Endothelial cell of umbilical vein (primary cell): Measurements from ENCODE around the gene CASP9. TPM values are rescaled to one million over a fixed set of nuclear protein-coding genes. Genes with fewer than 3 reads are reported as not detected.

ENCODE experiments used
- BruUV-seq: library from RNA; stranded (reverse); fragments of 400-500 nt; replicated peaks from 2 replicates; lab custom pipeline; 2021; lab: Mats Ljungman, UMichigan
- CTCF ChIA-PET: fragments of 300-600, 350-600 bp; sonication (Branson Sonifier 250); formaldehyde crosslinking; loops from one replicate; lab custom pipeline; 2021; ENCODE audit warnings: antibody characterized with exemption, inconsistent platforms; lab: Charles Lee
- POLR2A ChIA-PET: fragments of 300-600, 350-600 bp; sonication (Branson Sonifier 250); formaldehyde crosslinking; loops from one replicate; lab custom pipeline; 2021; ENCODE audit warnings: antibody characterized with exemption, inconsistent platforms; lab: Charles Lee
- DNase-seq: peaks from one replicate; pipeline ENCODE4 v3.0.0-alpha.2; 2011; ENCODE audit warnings: low read depth, low spot score
- FAIRE-seq: peaks from 2 replicates; lab custom pipeline; 2011; peaks lifted over from hg19 to GRCh38; lab: Jason Lieb, UNC
- H2AFZ ChIP-seq: 2 replicates; pipeline ENCODE4 v1.6.0; 2012; ENCODE audit warnings: low read depth, low read length, control low read depth, inconsistent platforms
- H3K27ac ChIP-seq: 2 replicates; pipeline ENCODE4 v1.5.1; 2011; ENCODE audit warnings: low read depth, mild to moderate bottlenecking, control low read depth, low read length, moderate library complexity; ENCODE audit not compliant: insufficient read depth
- H3K27me3 ChIP-seq, 2 experiments: 2 replicates each; pipeline versions ENCODE4 v1.6.0 to v1.6.1; 2011; ENCODE audit warnings: low read length in 2 of 2, mixed read lengths in 1 of 2; ENCODE audit not compliant: control insufficient read depth in 2 of 2, insufficient read depth in 2 of 2
- H3K36me3 ChIP-seq, 2 experiments: 2 replicates in 1 of 2; 3 replicates in 1 of 2; pipeline ENCODE4 v1.5.1; 2011; ENCODE audit warnings: low read length in 2 of 2, mild to moderate bottlenecking in 1 of 2, moderate library complexity in 1 of 2; ENCODE audit not compliant: control insufficient read depth in 2 of 2, insufficient read depth in 2 of 2; ENCODE audit errors: extremely low read depth in 1 of 2
- H3K4me1 ChIP-seq: 3 replicates; pipeline ENCODE4 v1.5.1; 2011; ENCODE audit warnings: mild to moderate bottlenecking, low read length; ENCODE audit not compliant: control insufficient read depth, insufficient read depth; ENCODE audit errors: extremely low read depth
- H3K4me2 ChIP-seq: 2 replicates; pipeline ENCODE4 v1.6.1; 2011; ENCODE audit warnings: low read length, control low read depth, mixed read lengths; ENCODE audit not compliant: insufficient read depth
- H3K4me3 ChIP-seq, 3 experiments: fragments of 200-600 bp in 1 of 3; sonication (generic), shearing (Covaris generic) in 1 of 3; replicated peaks in 1 of 3; 2 replicates each; pipeline ENCODE4 v1.5.1; 2011 to 2016; ENCODE audit warnings: control low read depth in 3 of 3, low read length in 3 of 3, mild to moderate bottlenecking in 2 of 3, inconsistent platforms in 1 of 3, low read depth in 1 of 3, moderate library complexity in 1 of 3; ENCODE audit not compliant: insufficient read depth in 1 of 3
- H3K79me2 ChIP-seq: 2 replicates; pipeline ENCODE4 v1.6.0; 2012; ENCODE audit warnings: low read length, inconsistent platforms; ENCODE audit not compliant: control insufficient read depth, insufficient read depth
- H3K9ac ChIP-seq: replicated peaks from 2 replicates; pipeline ENCODE3; 2011; ENCODE audit warnings: low read length, control low read depth; ENCODE audit not compliant: insufficient read depth; ENCODE audit errors: extremely low read depth
- H3K9me1 ChIP-seq: replicated peaks from 3 replicates; pipeline ENCODE4 v1.6.0; 2011; ENCODE audit warnings: mild to moderate bottlenecking, low read length; ENCODE audit not compliant: control insufficient read depth, insufficient read depth; ENCODE audit errors: extremely low read depth
- H3K9me3 ChIP-seq: replicated peaks from 2 replicates; pipeline ENCODE4 v1.5.1; 2012; ENCODE audit warnings: low read length, inconsistent platforms; ENCODE audit not compliant: control insufficient read depth, insufficient read depth
- H4K20me1 ChIP-seq: replicated peaks from 2 replicates; pipeline ENCODE3; 2011; ENCODE audit warnings: mild to moderate bottlenecking, low read length; ENCODE audit not compliant: control insufficient read depth, insufficient read depth; ENCODE audit errors: extremely low read depth
- EZH2 ChIP-seq: IDR thresholded peaks from 2 replicates; pipeline ENCODE4 v1.6.1; 2012; ENCODE audit warnings: borderline replicate concordance, low read depth, mild to moderate bottlenecking, moderate library complexity, low read length, inconsistent platforms; ENCODE audit not compliant: severe bottlenecking
- FOS ChIP-seq: IDR thresholded peaks from 2 replicates; pipeline ENCODE4 v1.6.1; 2011; ENCODE audit warnings: mild to moderate bottlenecking, low read length, moderate library complexity, borderline replicate concordance; ENCODE audit not compliant: insufficient read depth
- GATA2 ChIP-seq: IDR thresholded peaks from 2 replicates; pipeline ENCODE4 v1.7.0; 2011; ENCODE audit warnings: low read depth, mild to moderate bottlenecking, moderate library complexity, mixed read lengths, low read length; ENCODE audit not compliant: insufficient read length, insufficient read depth
- JUN ChIP-seq: IDR thresholded peaks from 2 replicates; pipeline ENCODE4 v1.6.1; 2011; ENCODE audit warnings: borderline replicate concordance, low read depth; ENCODE audit not compliant: insufficient read length, insufficient read depth
- MYC ChIP-seq: IDR thresholded peaks from one replicate; pipeline ENCODE4 v1.6.1; 2011; ENCODE audit warnings: mild to moderate bottlenecking, low read depth, low read length
- POLR2A ChIP-seq: IDR thresholded peaks from 2 replicates; pipeline ENCODE4 v1.6.1; 2012; ENCODE audit warnings: low read depth, mild to moderate bottlenecking, control low read depth, low read length
- POLR2AphosphoS5 ChIP-seq: IDR thresholded peaks from 2 replicates; pipeline ENCODE4 v1.6.1; 2012; ENCODE audit warnings: low read depth, mild to moderate bottlenecking, control low read depth, low read length, moderate library complexity; ENCODE audit not compliant: insufficient read depth
- dilution Hi-C: fragments of 300-500 bp; cut with MboI; formaldehyde crosslinking; loops from one replicate; pipeline ENCODE4 v1.15.0; 2019; ENCODE audit warnings: low sequenced_read_pairs; ENCODE audit not compliant: extremely low pct_ligation_motif_present
- intact Hi-C: fragments of 100-400 bp; cut with micrococcal nuclease; formaldehyde crosslinking; loops from one replicate; pipeline ENCODE4 v1.10.0; 2022
- polyA plus RNA-seq, 4 experiments: library from polyadenylated mRNA; depleted of rRNA in 3 of 4; stranded (reverse) in 3 of 4; unstranded in 1 of 4; fragments of >200 nt; gene quantifications; 2 replicates each; pipeline versions ENCODE4 v1.2.1 to v1.2.3, GENCODE V29; 2011 to 2012; ENCODE audit warnings: missing spikeins in 1 of 4
- total RNA-seq: library from RNA; stranded (reverse); gene quantifications from 2 replicates; pipeline ENCODE4 v1.2.3, GENCODE V29; 2021
- TF ChIP-seq, protein P1 (sequence below): IDR thresholded peaks from 2 replicates; pipeline ENCODE4 v1.6.1; 2011; ENCODE audit not compliant: insufficient read depth, insufficient read length
- TF ChIP-seq, protein P2 (sequence below), 2 donors: IDR thresholded peaks; 1 replicate in 1 of 2; 2 replicates in 1 of 2; pipeline ENCODE4 v1.5.1; 2011; ENCODE audit warnings: low read length in 2 of 2, mild to moderate bottlenecking in 2 of 2, moderate library complexity in 2 of 2, control low read depth in 1 of 2, inconsistent platforms in 1 of 2, low read depth in 1 of 2; ENCODE audit not compliant: insufficient read depth in 1 of 2; ENCODE audit errors: extremely low read depth in 1 of 2

The CASP9 gene
- total and polyA plus RNA-seq, 2 donors (not counting 3 experiments of a cell fraction or from before 2014, with no cell fraction given), result 10.5 to 14.1 TPM

DNA sequence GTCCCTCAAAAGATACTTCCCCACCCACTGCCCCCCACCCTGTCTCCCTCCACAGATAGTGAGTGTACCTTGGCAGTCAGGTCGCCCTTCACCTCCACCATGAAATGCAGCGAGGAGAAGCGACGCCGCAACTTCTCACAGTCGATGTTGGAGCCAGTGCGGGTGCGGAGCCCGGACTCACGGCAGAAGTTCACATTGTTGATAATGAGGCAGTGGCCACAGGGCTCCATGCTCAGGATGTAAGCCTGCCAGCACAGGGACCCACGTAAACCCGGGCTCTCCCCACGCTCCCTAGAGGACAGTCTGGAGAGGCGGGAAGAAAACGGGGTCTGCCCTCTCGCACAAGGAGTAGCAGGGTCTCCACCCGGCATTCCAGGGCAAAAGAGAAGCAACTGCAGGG lies 17.2 kb downstream of the CASP9 start:
- Histone ChIP-seq H4K20me1 (no peaks in the 10 kb centered on the region), H3K27ac (no peak overlapping the region), H3K4me1 (no peaks in the 10 kb centered on the region), H3K27me3 (no peaks in the 10 kb centered on the region), H3K36me3 (no peaks in the 10 kb centered on the region), H3K9me3 (no peaks in the 10 kb centered on the region), H3K9me1 (no peaks in the 10 kb centered on the region), H3K79me2 (no peaks in the 10 kb centered on the region), H3K9ac (no peak overlapping the region), H3K4me3 (no peak overlapping the region), H2AFZ (no peak overlapping the region), H3K4me2 (no peak overlapping the region)
- intact Hi-C loops, result no loop called here
- no peak for TF ChIP-seq MYC
- no peak for TF ChIP-seq EZH2
- TF ChIP-seq, protein P1, sequence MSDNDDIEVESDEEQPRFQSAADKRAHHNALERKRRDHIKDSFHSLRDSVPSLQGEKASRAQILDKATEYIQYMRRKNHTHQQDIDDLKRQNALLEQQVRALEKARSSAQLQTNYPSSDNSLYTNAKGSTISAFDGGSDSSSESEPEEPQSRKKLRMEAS, result no peak
- no peak for TF ChIP-seq POLR2AphosphoS5
- TF ChIP-seq GATA2, result no peak
- TF ChIP-seq POLR2A, result no peak
- TF ChIP-seq, protein P2, sequence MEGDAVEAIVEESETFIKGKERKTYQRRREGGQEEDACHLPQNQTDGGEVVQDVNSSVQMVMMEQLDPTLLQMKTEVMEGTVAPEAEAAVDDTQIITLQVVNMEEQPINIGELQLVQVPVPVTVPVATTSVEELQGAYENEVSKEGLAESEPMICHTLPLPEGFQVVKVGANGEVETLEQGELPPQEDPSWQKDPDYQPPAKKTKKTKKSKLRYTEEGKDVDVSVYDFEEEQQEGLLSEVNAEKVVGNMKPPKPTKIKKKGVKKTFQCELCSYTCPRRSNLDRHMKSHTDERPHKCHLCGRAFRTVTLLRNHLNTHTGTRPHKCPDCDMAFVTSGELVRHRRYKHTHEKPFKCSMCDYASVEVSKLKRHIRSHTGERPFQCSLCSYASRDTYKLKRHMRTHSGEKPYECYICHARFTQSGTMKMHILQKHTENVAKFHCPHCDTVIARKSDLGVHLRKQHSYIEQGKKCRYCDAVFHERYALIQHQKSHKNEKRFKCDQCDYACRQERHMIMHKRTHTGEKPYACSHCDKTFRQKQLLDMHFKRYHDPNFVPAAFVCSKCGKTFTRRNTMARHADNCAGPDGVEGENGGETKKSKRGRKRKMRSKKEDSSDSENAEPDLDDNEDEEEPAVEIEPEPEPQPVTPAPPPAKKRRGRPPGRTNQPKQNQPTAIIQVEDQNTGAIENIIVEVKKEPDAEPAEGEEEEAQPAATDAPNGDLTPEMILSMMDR (IDR thresholded peaks at IDR 0.05; ENCODE audit: extremely low read depth in 1 of 2, insufficient read depth in 1 of 2, low read depth in 1 of 2, low read length in 2 of 2), result no peak
- TF ChIP-seq FOS, result no peak
- TF ChIP-seq JUN, result no peak
- FAIRE-seq (no peak), DNase-seq (no peak)
- dilution Hi-C loops, result no loop called here
- ChIA-PET POLR2A (no interaction called here), CTCF (no interaction called here)
- no TSS peak for BruUV-seq
